ENCODE results near the gene SLC25A17. TPM values are rescaled to one million over a fixed set of nuclear protein-coding genes. Genes with fewer than 3 reads are reported as not detected.
"Not testable (repeated sequence)": the region's sequence is repeated elsewhere in the genome, so short reads cannot be mapped to it uniquely, and the experiment has no call there.

SLC25A17 gene
- 25.6 TPM for total RNA-seq

- DNase-seq (ENCODE audit: low spot score): peak; percentile 88
Observed at GRCh38 chr22:40818747-40819598, at the start of gene SLC25A17. Gene SLC25A17 (minus strand): TSS chr22:40819346. CDS start chr22:40819248, 98 bp downstream.

GRCh38 chr22:40868379-40868778 lies 49.2 kb upstream of the SLC25A17 start:
- DNase-seq (ENCODE audit: low spot score): not testable (repeated sequence)

GRCh38 chr22:40867109-40867508 lies 48.0 kb upstream of the SLC25A17 start:
- no peak for DNase-seq (ENCODE audit: low spot score)

GRCh38 chr22:40862537-40862936 lies 43.4 kb upstream of the SLC25A17 start:
- DNase-seq (ENCODE audit: low spot score): no peak

GRCh38 chr22:40862013-40862412 lies 42.9 kb upstream of the SLC25A17 start, which contains the start of gene DNAJB7:
Gene DNAJB7 (minus strand): TSS chr22:40862113. CDS start chr22:40861994, 119 bp downstream.
- no peak for DNase-seq (ENCODE audit: low spot score)

GRCh38 chr22:40857309-40857855 lies 38.2 kb upstream of the SLC25A17 start:
- no peak for DNase-seq (ENCODE audit: low spot score)

- peak; percentile 98 for DNase-seq (ENCODE audit: low spot score)
Observed at GRCh38 chr22:40856513-40857308, 37.6 kb upstream of the SLC25A17 start, which contains the start of the genes ST13 and XPNPEP3. Gene ST13 (minus strand): TSS chr22:40856639. CDS start chr22:40856540, 99 bp downstream. Gene XPNPEP3 (plus strand): TSS chr22:40857148. CDS start chr22:40857182, 34 bp downstream.

- DNase-seq (ENCODE audit: low spot score): no peak
Observed at GRCh38 chr22:40855979-40856512, 36.9 kb upstream of the SLC25A17 start.

- no peak for DNase-seq (ENCODE audit: low spot score)
Observed at GRCh38 chr22:40855071-40855978, 36.2 kb upstream of the SLC25A17 start.

- no peak for DNase-seq (ENCODE audit: low spot score)
Observed at GRCh38 chr22:40853961-40854360, 34.8 kb upstream of the SLC25A17 start.

- no peak for DNase-seq (ENCODE audit: low spot score)
Observed at GRCh38 chr22:40853333-40853732, 34.2 kb upstream of the SLC25A17 start.

- DNase-seq (ENCODE audit: low spot score): not testable (repeated sequence)
Observed at GRCh38 chr22:40845816-40846215, 26.7 kb upstream of the SLC25A17 start.

GRCh38 chr22:40844951-40845350 lies 25.8 kb upstream of the SLC25A17 start:
- DNase-seq (ENCODE audit: low spot score): no peak

- DNase-seq (ENCODE audit: low spot score): no peak
Observed at GRCh38 chr22:40838486-40838885, 19.3 kb upstream of the SLC25A17 start.

GRCh38 chr22:40834619-40835018 lies 15.5 kb upstream of the SLC25A17 start:
- no peak for DNase-seq (ENCODE audit: low spot score)

- DNase-seq (ENCODE audit: low spot score): no peak
Observed at GRCh38 chr22:40829131-40829530, 10.0 kb upstream of the SLC25A17 start.

- no peak for DNase-seq (ENCODE audit: low spot score)
Observed at GRCh38 chr22:40826984-40827741, 8.0 kb upstream of the SLC25A17 start.

GRCh38 chr22:40826292-40826691 lies 7.1 kb upstream of the SLC25A17 start:
- DNase-seq (ENCODE audit: low spot score): not testable (repeated sequence)

- no peak for DNase-seq (ENCODE audit: low spot score)
Observed at GRCh38 chr22:40823426-40823825, 4.3 kb upstream of the SLC25A17 start.

- DNase-seq (ENCODE audit: low spot score): no peak
Observed at GRCh38 chr22:40819599-40820140, 524 bp upstream of the SLC25A17 start.

All from ureter (tissue), 1 donor.